K562 (cell line): ENCODE data around the gene MAGT1. TPM values are rescaled to one million over a fixed set of nuclear protein-coding genes. Genes with fewer than 3 reads are reported as not detected.
"Not testable (repeated sequence)": the region's sequence is repeated elsewhere in the genome, so short reads cannot be mapped to it uniquely, and the experiment has no call there.

Experiments used
- ATAC-seq: fragments of 200-7000 bp; cut with Tn5 transposase; 3 replicates; pipeline ENCODE4 v1.9.1; 2020; ENCODE audit warnings: moderate library complexity
- BruUV-seq: library from RNA; stranded (reverse); fragments of 400-500 nt; replicated peaks from 2 replicates; lab custom pipeline; 2021; lab: Mats Ljungman, UMichigan
- CTCF ChIA-PET: fragments of 300-600 bp; formaldehyde crosslinking; extraction: SDS; loops from one replicate; lab custom pipeline; 2021; ENCODE audit warnings: low intra/inter-chr PET ratio; lab: Yijun Ruan, JAX
- POLR2A ChIA-PET: fragments of 300-600, 350-650 bp; sonication (Branson Sonifier 250); formaldehyde crosslinking; extraction: SDS; loops from one replicate; lab custom pipeline; 2021; ENCODE audit warnings: antibody characterized with exemption, inconsistent platforms; lab: Yijun Ruan, JAX
- DNase-seq, 4 experiments: peaks; one replicate each; pipeline versions ENCODE4 v3.0.0 to v3.0.0-alpha.2; 2011 to 2018; ENCODE audit warnings: low spot score in 3 of 4, mixed read lengths in 3 of 4; ENCODE audit errors: extremely low read depth in 1 of 4
- FAIRE-seq: peaks from 2 replicates; lab custom pipeline; 2011; peaks lifted over from hg19 to GRCh38; lab: Jason Lieb, UNC
- H2AFZ ChIP-seq: 2 replicates; pipeline ENCODE4 v1.6.0; 2011; ENCODE audit warnings: low read depth, low read length, control low read depth, inconsistent platforms
- H3K27ac ChIP-seq: fragments of 200-600 bp; 3 replicates; pipeline ENCODE4 v1.8.0; 2011; ENCODE audit warnings: low read depth, mild to moderate bottlenecking, control low read depth, inconsistent platforms, low read length, moderate library complexity, mixed read lengths; ENCODE audit errors: extremely low read depth
- H3K27me3 ChIP-seq, 2 experiments: fragments of 300-600 bp in 1 of 2; 2 replicates in 1 of 2; 3 replicates in 1 of 2; pipeline versions ENCODE4 v1.6.0 to v1.8.0; 2011; ENCODE audit warnings: inconsistent platforms in 2 of 2, low read length in 2 of 2, mild to moderate bottlenecking in 1 of 2, mixed read lengths in 1 of 2, moderate library complexity in 1 of 2; ENCODE audit not compliant: control insufficient read depth in 2 of 2, insufficient read depth in 2 of 2
- H3K36me3 ChIP-seq: fragments of 300-600 bp; 3 replicates; pipeline ENCODE4 v1.8.0; 2011; ENCODE audit warnings: mild to moderate bottlenecking, low read length, inconsistent platforms; ENCODE audit not compliant: control insufficient read depth, insufficient read depth
- H3K4me1 ChIP-seq, 2 experiments: fragments of 200-600 bp in 1 of 2; replicated peaks in 1 of 2; 2 replicates in 1 of 2; 3 replicates in 1 of 2; pipeline versions ENCODE4 v1.5.1 to v1.8.0; 2011; ENCODE audit warnings: inconsistent platforms in 2 of 2, low read length in 2 of 2, mild to moderate bottlenecking in 1 of 2, mixed read lengths in 1 of 2, moderate library complexity in 1 of 2; ENCODE audit not compliant: control insufficient read depth in 2 of 2, insufficient read depth in 2 of 2
- H3K4me2 ChIP-seq: 2 replicates; pipeline ENCODE4 v1.6.1; 2011; ENCODE audit warnings: low read length, control low read depth, inconsistent platforms, mixed read lengths; ENCODE audit not compliant: insufficient read depth
- H3K4me3 ChIP-seq: fragments of 200-600 bp; sonication (generic), shearing (Covaris generic); 2 replicates; pipeline ENCODE4 v1.5.1; 2016; ENCODE audit warnings: control low read depth, inconsistent platforms
- H3K79me2 ChIP-seq: fragments of 200-600 bp; 3 replicates; pipeline ENCODE4 v1.8.0; 2011; ENCODE audit warnings: low read length, inconsistent platforms; ENCODE audit not compliant: control insufficient read depth, insufficient read depth
- H3K9ac ChIP-seq, 2 experiments: 2 replicates each; pipeline versions ENCODE4 v1.6.0 to v1.6.1; 2011; ENCODE audit warnings: low read depth in 2 of 2, low read length in 2 of 2, control low read depth in 1 of 2, inconsistent platforms in 1 of 2, mild to moderate bottlenecking in 1 of 2, mixed read lengths in 1 of 2; ENCODE audit not compliant: insufficient read depth in 1 of 2
- H3K9me1 ChIP-seq: one replicate; pipeline ENCODE4 v1.6.0; 2011; ENCODE audit warnings: inconsistent platforms, mild to moderate bottlenecking, low read length, moderate library complexity; ENCODE audit not compliant: control insufficient read depth, insufficient read depth
- H3K9me3 ChIP-seq: replicated peaks from 2 replicates; pipeline ENCODE4 v1.5.1; 2011; ENCODE audit warnings: low read depth, low read length, inconsistent platforms; ENCODE audit not compliant: control insufficient read depth, insufficient read depth
- H4K20me1 ChIP-seq: replicated peaks from 2 replicates; pipeline ENCODE4 v1.6.1; 2011; ENCODE audit warnings: low read length, inconsistent platforms, mixed read lengths; ENCODE audit not compliant: control insufficient read depth, insufficient read depth
- BRF1 ChIP-seq: IDR thresholded peaks from 3 replicates; pipeline ENCODE4 v1.6.1; 2011; ENCODE audit warnings: borderline replicate concordance, mild to moderate bottlenecking; ENCODE audit not compliant: insufficient read length; ENCODE audit errors: extremely low read depth
- CBFA2T3 ChIP-seq: fragments of 450-650 bp; IDR thresholded peaks from 2 replicates; pipeline ENCODE4 v1.6.1; 2017
- SIN3A ChIP-seq, 2 experiments: fragments of 150-350 bp in 1 of 2; IDR thresholded peaks; 2 replicates each; pipeline ENCODE4 v1.6.1; 2011 to 2016; ENCODE audit warnings: borderline replicate concordance in 2 of 2, low read depth in 2 of 2, low read length in 2 of 2, mild to moderate bottlenecking in 2 of 2, moderate library complexity in 2 of 2; ENCODE audit not compliant: control insufficient read depth in 1 of 2
- WGBS: fragments of 100-300 bp; shearing (Covaris generic); methylation state at CpG from one replicate; pipeline ENCODE4 v1.1.6; 2016; ENCODE audit warnings: low coverage, mixed read lengths; ENCODE audit not compliant: insufficient coverage; ENCODE audit errors: missing lambda C conversion rate; 5-methylcytosine and 5-hydroxymethylcytosine counted together
- in situ Hi-C: fragments of 300-500 bp; cut with MboI; formaldehyde crosslinking; loops from 4 replicates; pipeline ENCODE4 v1.15.0; 2018; ENCODE audit warnings: inconsistent platforms, mixed read lengths
- intact Hi-C: fragments of 100-400 bp; cut with micrococcal nuclease; formaldehyde crosslinking; loops from 2 replicates; pipeline ENCODE4 v1.14.2; 2022
- polyA plus RNA-seq, 8 experiments: library from polyadenylated mRNA; depleted of rRNA in 4 of 8; stranded (reverse) in 5 of 8; unstranded in 3 of 8; fragments of >200 nt; fragmentation: Nextera tagmentation in 2 of 8; fragmentation: Illumina TruSeq in 1 of 8; extraction: Ambion mirVana in 2 of 8; extraction: Trizol in 1 of 8; gene quantifications; 2 replicates each; pipeline versions ENCODE4 v1.2.1 to v1.2.3, GENCODE V29; 2011 to 2014; ENCODE audit warnings: inconsistent platforms in 1 of 8, missing spikeins in 1 of 8
- total RNA-seq, 7 experiments: library from RNA; depleted of rRNA in 6 of 7; stranded (reverse); fragments of >200 nt in 6 of 7; fragmentation: Illumina TruSeq in 2 of 7; extraction: Trizol in 2 of 7; gene quantifications; 2 replicates each; pipeline versions ENCODE4 v1.2.1 to v1.2.3, GENCODE V29; 2011 to 2021; ENCODE audit warnings: low replicate concordance in 1 of 7

The MAGT1 gene
- total and polyA plus RNA-seq, 9 of the 15 experiments (the other 6 are each of a cell fraction or from before 2014, with no cell fraction given), result 15.5 to 46.2 (median 28.8) TPM

DNA sequence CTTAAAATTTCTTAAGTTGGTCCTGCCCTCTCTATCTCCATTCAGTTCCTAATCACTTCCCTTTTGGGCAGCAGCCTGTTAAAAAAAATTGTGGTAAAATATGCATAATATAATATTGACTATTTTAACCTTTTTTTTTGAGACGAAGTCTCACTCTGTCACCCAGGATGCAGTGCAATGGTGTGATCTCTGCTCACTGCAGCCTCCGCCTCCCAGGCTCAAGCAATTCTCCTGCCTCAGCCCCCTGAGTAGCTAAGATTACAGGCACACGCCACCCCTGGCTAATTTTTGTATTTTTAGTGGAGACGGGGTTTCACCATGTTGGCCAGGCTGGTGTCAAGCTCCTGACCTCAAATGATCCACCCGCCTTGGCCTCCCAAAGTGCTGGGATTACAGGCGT, 24.1 kb upstream of the MAGT1 start:
- peaks cover 12% of the 10 kb centered on the region; the same call in 1 of the 2 replicates for H4K20me1 ChIP-seq
- DNase-seq, H3K4me2 ChIP-seq, BruUV-seq, H3K9me3 ChIP-seq, H3K9ac ChIP-seq, H3K4me1 ChIP-seq, H3K9me1 ChIP-seq, H3K36me3 ChIP-seq, CTCF ChIA-PET, in situ Hi-C loops, H3K4me3 ChIP-seq, FAIRE-seq, H2AFZ ChIP-seq, H3K27me3 ChIP-seq, H3K27ac ChIP-seq: not testable (repeated sequence)
- 0 out of 2 replicates have a peak, but pooled peaks have one; percentile 5 for TF ChIP-seq CBFA2T3
- H3K79me2 ChIP-seq, result peaks cover 96% of the 10 kb centered on the region
- ATAC-seq, result peak; percentile 59
- intact Hi-C loops, result loop anchor here (5.0 kb wide), 1 partner anchor 33 kb away; no protein-coding TSS in a partner anchor
- POLR2A ChIA-PET, result interaction anchor here (1.0 kb wide), 1 partner anchor 16 kb away, joined by 3 read pairs; no protein-coding TSS in a partner anchor
- 8% methylated on average over 3 of the region's 6 CpGs for WGBS

DNA sequence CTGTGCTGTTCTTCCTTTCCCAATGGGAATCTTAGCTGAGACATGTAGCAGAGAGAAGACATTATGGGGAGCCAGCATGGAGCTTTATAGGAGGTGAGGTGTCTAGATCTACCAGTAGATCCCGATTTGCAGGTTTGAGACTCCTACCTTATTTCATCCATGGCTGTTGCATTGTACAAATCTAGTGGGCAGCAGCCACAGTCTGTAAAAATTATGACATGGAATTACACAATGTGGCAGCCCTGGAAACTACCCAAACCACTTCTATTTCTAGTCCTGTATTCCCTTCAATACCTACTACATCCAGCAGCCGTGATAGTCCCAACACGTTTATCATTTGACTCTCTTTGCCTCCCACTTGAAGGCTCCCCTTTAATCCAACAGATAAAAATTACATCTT, 23.3 kb upstream of the MAGT1 start:
- no peaks in the 10 kb centered on the region for H3K9me1 ChIP-seq
- H3K9me3 ChIP-seq, result no peaks in the 10 kb centered on the region
- no peak overlapping the region for H3K4me3 ChIP-seq
- H3K36me3 ChIP-seq, result no peaks in the 10 kb centered on the region
- H3K4me2 ChIP-seq, result peak overlapping the region; percentile 25
- no peak for FAIRE-seq
- whole genome bisulfite sequencing, result 10% methylated on average over 3 of the region's 3 CpGs
- in situ Hi-C loops, result no loop called here
- POLR2A ChIA-PET, result interaction anchor here (0.7 kb wide), 1 partner anchor 20 kb away, joined by 3 read pairs; no protein-coding TSS in a partner anchor
- no peak for DNase-seq
- no peak overlapping the region for H3K9ac ChIP-seq
- intact Hi-C loops, result loop anchor here (5.0 kb wide), 1 partner anchor 34 kb away; no protein-coding TSS in a partner anchor
- no peaks in the 10 kb centered on the region for H3K27me3 ChIP-seq
- CTCF ChIA-PET, result no interaction called here
- no peak overlapping the region for H2AFZ ChIP-seq
- no peak for TF ChIP-seq SIN3A (IDR thresholded peaks at IDR 0.05; ENCODE audit: borderline replicate concordance in 2 of 2, control insufficient read depth in 1 of 2, low read depth in 2 of 2, low read length in 2 of 2)
- no peak for TF ChIP-seq BRF1
- H3K4me1 ChIP-seq, result peaks cover 4 to 5% of the 10 kb centered on the region in 2 experiments; a peak in 3 of 5 replicates
- peaks cover 12% of the 10 kb centered on the region; the same call in 1 of the 2 replicates for H4K20me1 ChIP-seq
- BruUV-seq, result no TSS peak
- H3K27ac ChIP-seq, result no peak overlapping the region
- peaks cover 95% of the 10 kb centered on the region for H3K79me2 ChIP-seq
- peak; percentile 17 for ATAC-seq
